ENCODE measurements around the gene CDC42BPG.
A peak's percentile ranks its signal among the peaks of the same experiment; 100 is the strongest.

The CDC42BPG gene

GRCh38 chr11:64784813-64785581 lies 59.5 kb downstream of the CDC42BPG start:
- no peak for DNase-seq

- peak; percentile 98 for DNase-seq
These were observed 65.8 kb downstream of the CDC42BPG start, which contains the start of gene SF1 for GRCh38 chr11:64778473-64779298. Gene SF1 (minus strand): TSS chr11:64778542. CDS start chr11:64778392, 150 bp downstream.

GRCh38 chr11:64778223-64778472 lies 66.3 kb downstream of the CDC42BPG start:
- no peak for DNase-seq

GRCh38 chr11:64777449-64778222 lies 66.8 kb downstream of the CDC42BPG start:
- peak; percentile 86 for DNase-seq

GRCh38 chr11:64776875-64777274 lies 67.6 kb downstream of the CDC42BPG start:
- DNase-seq = no peak

- DNase-seq = no peak
These were observed 68.0 kb downstream of the CDC42BPG start for GRCh38 chr11:64776425-64776824.

- no peak for DNase-seq
These were observed 70.3 kb downstream of the CDC42BPG start for GRCh38 chr11:64774144-64774543.
